Progenitor cell of endocrine pancreas (in vitro differentiated cells): ENCODE measurements around the gene HSPA9. TPM values are rescaled to one million over a fixed set of nuclear protein-coding genes. Genes with fewer than 3 reads are reported as not detected.

ENCODE experiments used
- DNase-seq: peaks from one replicate; pipeline ENCODE4 v3.0.0; 2021; ENCODE audit warnings: low spot score; ENCODE audit not compliant: unreplicated experiment
- H3K27ac Mint-ChIP-seq: 2 replicates; pipeline ENCODE4 v1.8.0; 2021; ENCODE audit warnings: mild to moderate bottlenecking, moderate library complexity, mixed read lengths
- H3K27me3 Mint-ChIP-seq: 2 replicates; pipeline ENCODE4 v1.8.0; 2021; ENCODE audit warnings: mixed read lengths
- H3K36me3 Mint-ChIP-seq: 2 replicates; pipeline ENCODE4 v1.8.0; 2022; ENCODE audit warnings: mixed read lengths; ENCODE audit not compliant: insufficient read depth
- H3K4me1 Mint-ChIP-seq: 2 replicates; pipeline ENCODE4 v1.8.0; 2021; ENCODE audit warnings: low read depth, mixed read lengths
- H3K4me3 Mint-ChIP-seq: 2 replicates; pipeline ENCODE4 v1.8.0; 2021; ENCODE audit warnings: low read depth, mild to moderate bottlenecking, moderate library complexity, mixed read lengths
- H3K9me3 Mint-ChIP-seq: 2 replicates; pipeline ENCODE4 v1.8.0; 2021; ENCODE audit warnings: low read depth, mixed read lengths
- total RNA-seq: library from RNA; stranded (reverse); gene quantifications from 2 replicates; pipeline ENCODE4 v1.2.1, GENCODE V29; 2021
- TF ChIP-seq, protein P1 (sequence below): fragments of 200-600 bp; sonication (generic); IDR thresholded peaks from one replicate; pipeline ENCODE4 v1.5.0; 2021; ENCODE audit warnings: antibody characterized with exemption, mild to moderate bottlenecking; ENCODE audit not compliant: unreplicated experiment

Gene HSPA9
- total RNA-seq, 1 donor from 2014 or later, result 174 TPM

DNA sequence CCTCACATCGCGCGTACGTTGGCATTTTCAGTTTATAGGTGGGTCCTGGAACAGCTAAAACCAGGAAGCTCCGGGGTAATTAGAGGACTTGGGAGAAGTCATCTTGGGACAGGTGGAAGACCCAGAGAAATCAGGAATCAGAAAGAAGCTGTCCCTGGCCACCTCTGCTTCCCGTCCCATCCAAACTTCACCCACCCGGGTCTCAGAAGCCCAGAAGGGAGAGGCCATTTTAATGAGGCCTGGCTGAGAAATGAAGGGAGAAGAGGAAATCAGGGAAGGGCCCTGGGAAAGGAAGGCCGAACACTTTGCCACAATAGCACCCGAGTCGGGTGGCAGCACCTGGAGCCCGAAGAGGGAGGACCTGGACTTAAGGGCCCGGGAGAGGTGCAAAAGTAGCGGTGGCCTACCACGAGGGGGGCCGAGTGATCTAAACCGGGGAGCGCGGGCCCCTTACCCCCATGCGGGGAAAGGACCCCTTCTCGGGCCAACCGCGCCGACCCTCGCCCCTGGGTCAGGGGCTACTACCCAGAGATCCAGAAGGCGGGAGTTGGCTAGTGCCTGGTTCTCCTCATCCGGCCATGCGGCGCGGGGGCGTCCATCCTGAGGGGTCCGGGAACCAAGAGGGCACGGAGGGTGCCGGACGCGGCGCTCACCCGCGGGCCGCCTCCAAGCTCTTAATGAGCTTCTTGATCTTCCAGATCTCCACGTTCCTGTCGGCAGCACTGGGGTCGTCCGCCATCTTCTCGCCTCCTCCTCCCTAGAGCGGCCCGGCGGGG, 32.8 kb downstream of the HSPA9 start:
- H3K9me3 Mint-ChIP-seq, result no peaks in the 10 kb centered on the region
- TF ChIP-seq, protein P1, sequence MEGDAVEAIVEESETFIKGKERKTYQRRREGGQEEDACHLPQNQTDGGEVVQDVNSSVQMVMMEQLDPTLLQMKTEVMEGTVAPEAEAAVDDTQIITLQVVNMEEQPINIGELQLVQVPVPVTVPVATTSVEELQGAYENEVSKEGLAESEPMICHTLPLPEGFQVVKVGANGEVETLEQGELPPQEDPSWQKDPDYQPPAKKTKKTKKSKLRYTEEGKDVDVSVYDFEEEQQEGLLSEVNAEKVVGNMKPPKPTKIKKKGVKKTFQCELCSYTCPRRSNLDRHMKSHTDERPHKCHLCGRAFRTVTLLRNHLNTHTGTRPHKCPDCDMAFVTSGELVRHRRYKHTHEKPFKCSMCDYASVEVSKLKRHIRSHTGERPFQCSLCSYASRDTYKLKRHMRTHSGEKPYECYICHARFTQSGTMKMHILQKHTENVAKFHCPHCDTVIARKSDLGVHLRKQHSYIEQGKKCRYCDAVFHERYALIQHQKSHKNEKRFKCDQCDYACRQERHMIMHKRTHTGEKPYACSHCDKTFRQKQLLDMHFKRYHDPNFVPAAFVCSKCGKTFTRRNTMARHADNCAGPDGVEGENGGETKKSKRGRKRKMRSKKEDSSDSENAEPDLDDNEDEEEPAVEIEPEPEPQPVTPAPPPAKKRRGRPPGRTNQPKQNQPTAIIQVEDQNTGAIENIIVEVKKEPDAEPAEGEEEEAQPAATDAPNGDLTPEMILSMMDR, result peak; percentile 9
- H3K4me3 Mint-ChIP-seq, result peak overlapping the region; percentile 99
- DNase-seq, result no peak
- no peaks in the 10 kb centered on the region for H3K36me3 Mint-ChIP-seq
- H3K27me3 Mint-ChIP-seq, result no peaks in the 10 kb centered on the region
- peak overlapping the region; percentile 99 for H3K27ac Mint-ChIP-seq
- peaks cover 39% of the 10 kb centered on the region for H3K4me1 Mint-ChIP-seq

DNA sequence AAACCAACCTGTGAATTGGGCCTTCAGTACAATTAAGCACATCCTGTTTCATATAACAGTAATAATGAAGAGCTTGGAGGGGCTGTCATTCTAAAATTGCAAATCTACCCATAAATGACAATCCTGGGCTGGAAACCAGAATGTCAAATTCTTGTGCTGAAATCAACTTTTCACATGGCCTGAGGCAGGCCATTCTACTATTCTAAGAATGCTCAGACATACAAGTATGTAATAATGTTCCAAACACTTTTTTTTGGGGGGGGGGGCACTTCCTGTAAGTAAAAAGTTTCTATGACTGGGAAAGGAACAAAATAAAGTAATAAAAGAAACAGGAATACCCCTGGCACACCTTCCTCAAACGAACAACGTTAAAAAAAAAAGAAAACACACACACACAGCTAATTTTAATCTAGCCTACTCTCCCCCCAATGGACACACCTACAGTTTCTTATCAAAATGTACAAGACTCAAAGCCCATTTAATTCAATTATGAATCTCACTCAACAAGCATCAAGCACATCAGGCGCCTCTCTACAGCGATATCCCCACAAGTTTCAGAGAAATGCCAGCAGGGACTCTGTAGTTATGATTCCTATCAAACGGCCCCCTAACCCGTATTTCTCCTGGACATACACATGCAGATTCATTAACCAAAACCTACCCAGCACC, 33.6 kb downstream of the HSPA9 start:
- Mint-ChIP-seq H3K36me3 (no peaks in the 10 kb centered on the region), H3K4me1 (peaks cover 39% of the 10 kb centered on the region), H3K4me3 (peak overlapping the region; percentile 99), H3K27ac (peak overlapping the region; percentile 99), H3K27me3 (no peaks in the 10 kb centered on the region), H3K9me3 (no peaks in the 10 kb centered on the region)
- no peak for DNase-seq
- TF ChIP-seq, protein P1, result no peak

DNA sequence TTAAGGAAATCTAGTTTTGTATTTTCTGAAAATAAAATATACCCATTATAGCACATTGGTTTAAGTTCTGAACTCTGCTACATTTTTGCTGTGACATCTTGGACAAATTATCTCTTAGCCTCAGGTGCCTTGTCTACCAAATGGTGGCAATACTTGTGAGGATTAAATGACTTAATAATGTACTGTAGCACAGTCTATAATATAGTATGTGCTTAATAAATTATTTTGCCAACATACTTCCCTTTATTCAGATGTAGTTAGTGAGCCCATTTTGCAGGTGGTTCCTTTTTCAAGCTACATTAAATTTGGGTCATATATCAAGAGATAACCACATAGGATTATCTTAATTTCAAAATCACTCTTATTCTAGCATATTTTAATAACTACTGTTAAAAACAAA, 35.4 kb downstream of the HSPA9 start:
- no peaks in the 10 kb centered on the region for H3K36me3 Mint-ChIP-seq
- H3K27ac Mint-ChIP-seq, result no peak overlapping the region
- H3K9me3 Mint-ChIP-seq, result no peaks in the 10 kb centered on the region
- TF ChIP-seq, protein P1, result no peak
- no peak for DNase-seq
- peaks cover 28% of the 10 kb centered on the region for H3K4me1 Mint-ChIP-seq
- H3K27me3 Mint-ChIP-seq, result no peaks in the 10 kb centered on the region
- no peak overlapping the region for H3K4me3 Mint-ChIP-seq

DNA sequence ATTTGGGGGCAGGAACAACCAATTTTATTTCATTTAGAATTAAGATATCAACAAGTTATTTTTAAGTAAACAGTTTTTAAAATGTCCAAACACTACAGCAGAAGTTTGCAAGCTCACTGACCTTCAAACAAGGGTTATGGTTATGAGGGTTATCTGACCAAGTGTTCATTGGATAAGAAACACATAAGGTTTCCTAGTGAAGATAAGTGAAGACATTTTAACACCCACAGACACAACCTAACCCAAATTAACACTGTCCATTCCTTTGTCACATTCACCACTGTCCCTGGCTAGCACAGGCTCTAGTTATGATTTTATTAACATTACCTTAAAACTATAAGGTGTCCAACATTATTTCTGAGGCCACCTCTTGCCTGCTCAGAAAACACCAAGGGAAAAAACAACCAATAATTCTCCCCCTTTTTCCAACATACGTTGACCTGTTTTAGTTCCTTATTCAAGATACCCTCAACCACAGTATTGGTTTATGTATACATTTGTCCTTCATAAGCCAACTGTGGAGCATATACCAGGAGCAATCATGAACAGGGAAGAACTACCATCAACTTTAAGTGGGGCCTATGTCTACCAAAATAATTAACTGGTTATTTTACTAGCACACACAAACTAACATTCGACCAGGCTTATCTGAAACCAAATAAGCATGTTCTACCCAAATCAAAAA, 36.1 kb downstream of the HSPA9 start:
- Mint-ChIP-seq H3K4me3 (no peak overlapping the region), H3K9me3 (no peaks in the 10 kb centered on the region), H3K27me3 (no peaks in the 10 kb centered on the region), H3K4me1 (peaks cover 21% of the 10 kb centered on the region), H3K36me3 (no peaks in the 10 kb centered on the region), H3K27ac (no peak overlapping the region)
- no peak for DNase-seq
- TF ChIP-seq, protein P1, result no peak

DNA sequence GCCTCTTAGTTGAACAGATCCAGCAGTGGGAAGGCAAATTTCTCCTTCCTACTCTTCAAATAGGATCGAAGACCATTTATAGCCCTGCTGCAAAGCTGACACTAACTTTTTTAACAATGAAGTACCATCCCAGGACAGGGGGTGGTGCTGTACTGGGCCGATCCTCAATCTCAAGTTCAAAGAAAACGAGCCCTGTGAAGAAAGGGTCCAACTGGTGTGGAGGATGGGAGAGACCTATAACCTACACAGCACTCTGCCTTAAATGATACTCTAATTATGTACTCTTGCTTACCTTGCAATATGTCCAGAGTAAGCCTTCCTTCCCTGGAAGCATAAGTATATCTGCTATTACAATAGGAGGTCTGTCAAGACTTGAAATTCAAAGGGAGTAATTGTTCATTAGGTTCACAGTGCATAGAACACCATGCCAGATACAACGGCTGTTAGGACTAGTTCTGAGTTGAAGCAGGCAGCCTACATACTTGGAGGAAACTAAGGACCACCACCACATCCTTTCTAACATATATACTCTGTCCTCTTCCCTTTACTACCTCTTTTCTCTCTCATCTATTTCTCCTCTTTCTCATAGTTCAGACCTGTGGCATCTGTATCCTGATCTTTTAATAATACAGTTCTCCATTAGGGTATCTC, 38.4 kb downstream of the HSPA9 start:
- no peak for DNase-seq

More for the DNA sequence above, 38.4 kb downstream of the HSPA9 start:
- Mint-ChIP-seq H3K4me3 (no peak overlapping the region), H3K27me3 (no peaks in the 10 kb centered on the region), H3K4me1 (peaks cover 15% of the 10 kb centered on the region), H3K9me3 (no peaks in the 10 kb centered on the region), H3K27ac (no peak overlapping the region), H3K36me3 (peaks cover 7% of the 10 kb centered on the region)
- TF ChIP-seq, protein P1, result peak; percentile 41
